HCT116 (cell line): ENCODE data around the gene RNF10. TPM values are rescaled to one million over a fixed set of nuclear protein-coding genes. Genes with fewer than 3 reads are reported as not detected.
"Not testable (repeated sequence)": the region's sequence is repeated elsewhere in the genome, so short reads cannot be mapped to it uniquely, and the experiment has no call there.

Experiments
- ATAC-seq: fragments of 200-7000 bp; cut with Tn5 transposase; 2 replicates; pipeline ENCODE4 v1.9.1; 2020; ENCODE audit warnings: mild to moderate bottlenecking, moderate library complexity
- BruUV-seq: library from RNA; stranded (reverse); fragments of 400-500 nt; replicated peaks from 2 replicates; lab custom pipeline; 2021; lab: Mats Ljungman, UMichigan
- CTCF ChIA-PET: fragments of 300-600 bp; sonication (Branson Sonifier 250); formaldehyde crosslinking; loops from one replicate; lab custom pipeline; 2021; ENCODE audit warnings: antibody characterized with exemption; lab: Charles Lee
- POLR2A ChIA-PET: fragments of 300-600, 350-600 bp; sonication (Branson Sonifier 250); formaldehyde crosslinking; loops from one replicate; lab custom pipeline; 2021; ENCODE audit warnings: antibody characterized with exemption; lab: Charles Lee
- RAD21 ChIA-PET, 2 experiments: fragments of 300-600 bp; sonication (Branson Sonifier 250); formaldehyde crosslinking; loops; one replicate each; lab custom pipeline; 2023; ENCODE audit warnings: low total read pairs in 2 of 2; ENCODE audit not compliant: uncharacterized antibody in 2 of 2, unreplicated experiment in 2 of 2, low non-redundant PET in 1 of 2; lab: Charles Lee
- DNase-seq: peaks from one replicate; pipeline ENCODE4 v3.0.0-alpha.2; 2010; ENCODE audit warnings: low read depth, low spot score
- H2AFZ ChIP-seq: fragments of 200-600 bp; shearing (Covaris generic), sonication (generic); 2 replicates; pipeline ENCODE4 v1.6.1; 2017; ENCODE audit warnings: low read depth, mixed run types, mixed read lengths, antibody characterized with exemption, low read length; ENCODE audit not compliant: poor library complexity, severe bottlenecking
- H3K27ac ChIP-seq: 2 replicates; pipeline ENCODE4 v1.5.1; 2012; ENCODE audit warnings: low read depth, low read length
- H3K27me3 ChIP-seq: fragments of 200-600 bp; sonication (generic); 2 replicates; pipeline ENCODE4 v1.6.1; 2016; ENCODE audit warnings: mixed run types, low read length, mixed read lengths; ENCODE audit not compliant: insufficient read depth
- H3K36me3 ChIP-seq, 2 experiments: fragments of 200-500 bp in 1 of 2; fragments of 200-600 bp in 1 of 2; sonication (Bioruptor generic) in 1 of 2; sonication (generic) in 1 of 2; 2 replicates each; pipeline versions ENCODE4 v1.5.1 to v1.6.1; 2014 to 2016; ENCODE audit warnings: low read length in 2 of 2, inconsistent platforms in 1 of 2, mixed read lengths in 1 of 2, mixed run types in 1 of 2; ENCODE audit not compliant: insufficient read depth in 2 of 2, control insufficient read depth in 1 of 2
- H3K4me1 ChIP-seq, 2 experiments: fragments of 200-600 bp in 1 of 2; sonication (generic) in 1 of 2; 2 replicates each; pipeline versions ENCODE4 v1.5.1 to v1.6.1; 2012 to 2017; ENCODE audit warnings: low read length in 2 of 2, inconsistent platforms in 1 of 2, mild to moderate bottlenecking in 1 of 2, mixed read lengths in 1 of 2, mixed run types in 1 of 2, moderate library complexity in 1 of 2; ENCODE audit not compliant: insufficient read depth in 2 of 2, control insufficient read depth in 1 of 2
- H3K4me2 ChIP-seq: fragments of 200-600 bp; sonication (generic); 2 replicates; pipeline ENCODE4 v1.6.1; 2017; ENCODE audit warnings: mixed run types, low read length, mixed read lengths
- H3K4me3 ChIP-seq, 2 experiments: fragments of 200-600 bp in 1 of 2; sonication (generic) in 1 of 2; replicated peaks in 1 of 2; 2 replicates each; pipeline ENCODE4 v1.5.1; 2011 to 2016; ENCODE audit warnings: low read length in 2 of 2, control low read depth in 1 of 2, low read depth in 1 of 2, mild to moderate bottlenecking in 1 of 2, mixed read lengths in 1 of 2, mixed run types in 1 of 2
- H3K79me2 ChIP-seq: fragments of 200-600 bp; sonication (generic); 2 replicates; pipeline ENCODE4 v1.6.1; 2017; ENCODE audit warnings: mild to moderate bottlenecking, mixed run types, low read length, moderate library complexity, mixed read lengths; ENCODE audit not compliant: insufficient read depth
- H3K9ac ChIP-seq: fragments of 200-600 bp; sonication (generic); 2 replicates; pipeline ENCODE4 v1.6.1; 2016; ENCODE audit warnings: low read length, mixed read lengths
- H3K9me2 ChIP-seq: fragments of 200-600 bp; sonication (generic), shearing (Covaris generic); 2 replicates; pipeline ENCODE4 v1.6.1; 2017; ENCODE audit warnings: mixed run types, mild to moderate bottlenecking, moderate library complexity; ENCODE audit not compliant: insufficient read depth
- H3K9me3 ChIP-seq, 2 experiments: fragments of 200-500 bp in 1 of 2; fragments of 200-600 bp in 1 of 2; sonication (Bioruptor generic) in 1 of 2; sonication (generic) in 1 of 2; 2 replicates each; pipeline ENCODE4 v1.6.1; 2014 to 2017; ENCODE audit warnings: low read length in 2 of 2, mixed read lengths in 2 of 2, inconsistent platforms in 1 of 2, low read depth in 1 of 2, mild to moderate bottlenecking in 1 of 2, mixed run types in 1 of 2, moderate library complexity in 1 of 2; ENCODE audit not compliant: control insufficient read depth in 1 of 2, insufficient read depth in 1 of 2
- H4K20me1 ChIP-seq: fragments of 200-600 bp; sonication (generic), shearing (Covaris generic); 2 replicates; pipeline ENCODE4 v1.6.1; 2017; ENCODE audit warnings: mixed run types, mild to moderate bottlenecking, moderate library complexity; ENCODE audit not compliant: insufficient read depth
- intact Hi-C: fragments of 100-400 bp; cut with micrococcal nuclease; formaldehyde crosslinking; loops from 2 replicates; pipeline ENCODE4 v1.10.0; 2022
- total RNA-seq: library from RNA; stranded (reverse); gene quantifications from one replicate; pipeline ENCODE4 v1.2.1, GENCODE V29; 2021; ENCODE audit not compliant: unreplicated experiment
- TF ChIP-seq, protein P1 (sequence below), 3 experiments: fragments of 200-600 bp in 1 of 3; sonication (generic) in 1 of 3; IDR thresholded peaks in 2 of 3; conservative IDR thresholded peaks in 1 of 3; 2 replicates each; pipeline ENCODE4 v1.5.1; 2012 to 2017; ENCODE audit warnings: low read depth in 2 of 3, low read length in 2 of 3, antibody characterized with exemption in 1 of 3, borderline replicate concordance in 1 of 3, control low read depth in 1 of 3, mild to moderate bottlenecking in 1 of 3, mixed read lengths in 1 of 3, mixed run types in 1 of 3, moderate library complexity in 1 of 3; ENCODE audit not compliant: insufficient read depth in 1 of 3

Gene RNF10
- total RNA-seq, 1 experiment from 2014 or later: 141 TPM

DNA sequence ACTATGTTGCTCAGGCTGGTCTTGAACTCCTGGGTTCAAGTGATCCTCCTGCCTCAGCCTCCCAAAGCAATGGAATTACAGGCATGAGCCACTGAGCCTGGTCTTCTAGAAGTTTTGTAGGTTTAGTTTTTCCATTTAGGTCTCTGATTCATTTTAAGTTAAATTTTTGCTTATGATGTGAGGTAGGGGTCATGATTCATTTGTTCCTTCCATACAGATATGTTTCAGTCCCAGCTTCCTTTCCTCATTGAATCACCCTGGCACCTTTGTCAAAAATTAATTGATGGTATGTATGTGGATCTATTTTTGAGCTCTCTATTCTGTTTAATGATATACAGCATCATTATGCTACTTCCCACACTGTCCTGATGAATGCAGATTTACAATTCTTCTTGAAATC is 80.7 kb downstream of the RNF10 start:
- TF ChIP-seq, protein P1, sequence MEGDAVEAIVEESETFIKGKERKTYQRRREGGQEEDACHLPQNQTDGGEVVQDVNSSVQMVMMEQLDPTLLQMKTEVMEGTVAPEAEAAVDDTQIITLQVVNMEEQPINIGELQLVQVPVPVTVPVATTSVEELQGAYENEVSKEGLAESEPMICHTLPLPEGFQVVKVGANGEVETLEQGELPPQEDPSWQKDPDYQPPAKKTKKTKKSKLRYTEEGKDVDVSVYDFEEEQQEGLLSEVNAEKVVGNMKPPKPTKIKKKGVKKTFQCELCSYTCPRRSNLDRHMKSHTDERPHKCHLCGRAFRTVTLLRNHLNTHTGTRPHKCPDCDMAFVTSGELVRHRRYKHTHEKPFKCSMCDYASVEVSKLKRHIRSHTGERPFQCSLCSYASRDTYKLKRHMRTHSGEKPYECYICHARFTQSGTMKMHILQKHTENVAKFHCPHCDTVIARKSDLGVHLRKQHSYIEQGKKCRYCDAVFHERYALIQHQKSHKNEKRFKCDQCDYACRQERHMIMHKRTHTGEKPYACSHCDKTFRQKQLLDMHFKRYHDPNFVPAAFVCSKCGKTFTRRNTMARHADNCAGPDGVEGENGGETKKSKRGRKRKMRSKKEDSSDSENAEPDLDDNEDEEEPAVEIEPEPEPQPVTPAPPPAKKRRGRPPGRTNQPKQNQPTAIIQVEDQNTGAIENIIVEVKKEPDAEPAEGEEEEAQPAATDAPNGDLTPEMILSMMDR (IDR thresholded peaks at IDR 0.05 in 2 of 3, conservative IDR thresholded peaks at IDR 0.05 in 1 of 3; ENCODE audit: borderline replicate concordance in 1 of 3, insufficient read depth in 1 of 3, low read depth in 2 of 3, low read length in 2 of 3): no peak
- no peaks in the 10 kb centered on the region for H3K36me3 ChIP-seq
- H3K4me1 ChIP-seq: peaks cover 0 to 6% of the 10 kb centered on the region in 2 experiments; a peak in 2 of 4 replicates
- no TSS peak for BruUV-seq
- no peak overlapping the region for H2AFZ ChIP-seq
- ATAC-seq: no peak
- no peaks in the 10 kb centered on the region for H3K9me3 ChIP-seq
- no peak overlapping the region for H3K9ac ChIP-seq
- no peak for DNase-seq
- no peaks in the 10 kb centered on the region for H3K79me2 ChIP-seq
- intact Hi-C loops: no loop called here
- H3K9me2 ChIP-seq: no peaks in the 10 kb centered on the region
- no peaks in the 10 kb centered on the region for H4K20me1 ChIP-seq
- POLR2A ChIA-PET: no interaction called here
- RAD21 ChIA-PET: no interaction called here
- H3K27me3 ChIP-seq: no peaks in the 10 kb centered on the region
- no peak overlapping the region for H3K4me3 ChIP-seq
- H3K4me2 ChIP-seq: no peak overlapping the region
- CTCF ChIA-PET: no interaction called here
- no peak overlapping the region for H3K27ac ChIP-seq

DNA sequence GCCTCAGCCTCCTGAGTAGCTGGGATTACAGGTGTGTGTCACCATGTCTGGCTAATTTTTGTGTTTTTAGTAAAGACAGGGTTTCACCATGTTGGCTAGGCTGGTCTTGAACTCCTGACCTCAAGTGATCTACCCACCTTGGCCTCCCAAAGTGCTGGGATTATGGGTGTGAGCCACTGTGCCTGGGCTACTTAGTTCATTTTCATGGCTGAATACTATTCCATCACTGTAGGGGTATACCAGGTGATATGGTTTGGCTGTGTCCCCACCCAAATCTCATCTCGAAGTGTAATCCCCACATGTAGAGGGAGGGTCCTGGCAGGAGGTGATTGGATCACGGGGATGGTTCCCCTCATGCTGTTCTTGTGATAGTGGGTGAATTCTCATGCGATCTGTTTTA is 83.0 kb downstream of the RNF10 start:
- H3K4me2 ChIP-seq, POLR2A ChIA-PET, H3K27me3 ChIP-seq, RAD21 ChIA-PET, H3K4me3 ChIP-seq, H3K79me2 ChIP-seq, H4K20me1 ChIP-seq, BruUV-seq, H3K36me3 ChIP-seq, DNase-seq, CTCF ChIA-PET, H3K9ac ChIP-seq, H3K27ac ChIP-seq, H3K9me3 ChIP-seq, H3K9me2 ChIP-seq, ATAC-seq, H2AFZ ChIP-seq, intact Hi-C loops: not testable (repeated sequence)
- peaks cover 2 to 18% of the 10 kb centered on the region in 2 experiments; a peak in 2 of 4 replicates for H3K4me1 ChIP-seq

DNA sequence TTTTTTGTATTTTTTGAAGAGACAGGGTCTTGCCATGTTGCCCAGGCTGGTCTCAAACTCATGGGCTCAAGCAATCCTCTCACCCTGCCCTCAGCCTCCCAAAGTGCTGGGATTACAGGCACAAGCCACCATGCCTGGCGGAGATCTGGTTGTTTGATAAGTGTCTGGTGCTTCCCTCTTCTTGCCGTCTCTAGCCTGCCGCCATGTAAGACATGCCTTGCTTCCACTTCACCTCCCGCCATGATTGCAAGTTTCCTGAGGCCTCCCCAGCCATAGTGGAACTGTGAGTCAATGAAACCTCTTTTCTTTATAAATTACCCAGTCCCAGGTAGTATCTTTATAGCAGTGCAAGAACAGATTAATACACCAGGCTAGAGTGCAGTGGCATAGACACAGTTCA is 83.6 kb downstream of the RNF10 start:
- H3K27ac ChIP-seq, RAD21 ChIA-PET, H2AFZ ChIP-seq, DNase-seq, H4K20me1 ChIP-seq, POLR2A ChIA-PET, ATAC-seq, H3K9ac ChIP-seq, intact Hi-C loops, H3K4me3 ChIP-seq, H3K9me3 ChIP-seq, H3K36me3 ChIP-seq, BruUV-seq, H3K27me3 ChIP-seq, H3K4me2 ChIP-seq, H3K79me2 ChIP-seq, H3K9me2 ChIP-seq, CTCF ChIA-PET: not testable (repeated sequence)
- H3K4me1 ChIP-seq: peaks cover 2 to 18% of the 10 kb centered on the region in 2 experiments; a peak in 2 of 4 replicates
